Subcutaneous abdominal adipose tissue (tissue), 5 donors: ENCODE measurements around the gene FOXL1.

Experiments
- H3K27ac ChIP-seq: one replicate; pipeline ENCODE4 v1.7.0; 2013; ENCODE audit warnings: low read depth, mild to moderate bottlenecking, inconsistent platforms, low read length, moderate library complexity
- H3K27me3 ChIP-seq, 5 donors: one replicate each; pipeline ENCODE4 v1.7.0; 2013; ENCODE audit warnings: low read length in 5 of 5, inconsistent platforms in 1 of 5; ENCODE audit not compliant: control insufficient read depth in 5 of 5, insufficient read depth in 4 of 5
- H3K36me3 ChIP-seq, 5 donors: one replicate each; pipeline ENCODE4 v1.7.0; 2013; ENCODE audit warnings: low read length in 5 of 5; ENCODE audit not compliant: control insufficient read depth in 5 of 5, insufficient read depth in 5 of 5
- H3K4me1 ChIP-seq, 5 donors: one replicate each; pipeline ENCODE4 v1.7.0; 2013; ENCODE audit warnings: low read length in 5 of 5, mild to moderate bottlenecking in 3 of 5, moderate library complexity in 1 of 5; ENCODE audit not compliant: control insufficient read depth in 5 of 5, insufficient read depth in 5 of 5
- H3K4me3 ChIP-seq, 5 donors: one replicate each; pipeline ENCODE4 v1.7.0; 2013; ENCODE audit warnings: low read length in 5 of 5, low read depth in 1 of 5
- H3K9ac ChIP-seq, 5 donors: one replicate each; pipeline ENCODE4 v1.7.0; 2013; ENCODE audit warnings: low read length in 5 of 5, mild to moderate bottlenecking in 4 of 5, moderate library complexity in 3 of 5
- H3K9me3 ChIP-seq, 5 donors: one replicate each; pipeline ENCODE4 v1.7.0; 2013; ENCODE audit warnings: low read length in 5 of 5; ENCODE audit not compliant: control insufficient read depth in 5 of 5
- donor health status: healthy.
- donor health status: healthy.
- donor health status: healthy.
- donor health status: healthy.
- donor health status: healthy.

Gene FOXL1

DNA sequence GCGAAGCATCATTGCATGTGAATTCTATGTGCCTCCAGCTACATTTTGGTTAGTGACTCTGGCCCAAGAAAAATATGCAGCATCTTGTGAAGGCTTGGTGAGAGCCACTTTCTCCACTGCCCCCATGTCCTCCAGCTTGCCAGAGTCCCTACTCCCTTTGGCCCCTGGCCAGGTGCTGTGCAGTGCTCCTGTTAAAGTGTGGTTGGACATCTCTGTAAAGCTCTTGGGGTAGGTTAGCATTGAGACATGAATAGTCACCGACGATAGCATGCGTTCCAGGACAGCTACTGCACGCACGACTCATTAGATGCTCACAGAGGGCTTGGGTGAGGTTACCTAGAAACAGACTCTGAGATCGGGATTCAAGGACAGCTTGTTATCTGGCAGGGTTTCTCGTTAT, 48.6 kb downstream of the FOXL1 start:
- Histone ChIP-seq H3K9ac (no peak overlapping the region), H3K27ac (no peak overlapping the region)

GRCh38 chr16:86628614-86629013, 50.3 kb downstream of the FOXL1 start:
- Histone ChIP-seq H3K27me3 (peaks cover 0 to 5% (median 3%) of the 10 kb centered on the region in 5 donors), H3K4me3 (no peak overlapping the region), H3K9ac (no peak overlapping the region), H3K36me3 (no peaks in the 10 kb centered on the region), H3K4me1 (no peaks in the 10 kb centered on the region), H3K27ac (no peak overlapping the region), H3K9me3 (peaks cover 0 to 8% (median 3%) of the 10 kb centered on the region in 5 donors)

More for the DNA sequence above, 48.6 kb downstream of the FOXL1 start:
- Histone ChIP-seq H3K4me1 (no peaks in the 10 kb centered on the region), H3K9me3 (peaks cover 0 to 8% (median 0%) of the 10 kb centered on the region in 5 donors), H3K27me3 (peaks cover 0 to 9% (median 4%) of the 10 kb centered on the region in 5 donors), H3K4me3 (no peak overlapping the region), H3K36me3 (no peaks in the 10 kb centered on the region)

DNA sequence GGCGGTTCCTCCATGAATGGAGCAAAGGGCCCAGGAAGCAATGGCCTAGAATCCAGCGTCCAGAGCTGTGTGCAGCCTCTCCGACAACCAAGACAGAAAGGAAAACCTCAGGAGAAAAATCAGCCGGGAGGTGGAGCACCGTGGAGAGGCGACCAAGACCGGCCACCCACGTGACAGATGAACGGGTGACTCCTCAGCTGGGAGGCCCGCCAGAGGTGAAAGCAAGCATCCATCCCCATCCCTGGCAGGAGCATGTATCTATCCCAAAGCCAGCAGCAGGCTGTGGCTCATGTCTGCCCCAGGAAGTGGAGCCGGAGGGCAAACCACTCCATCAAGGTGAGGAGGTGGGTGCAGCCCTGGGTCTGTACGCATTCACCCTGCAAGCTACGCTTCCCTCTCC, 52.1 kb downstream of the FOXL1 start:
- Histone ChIP-seq H3K27ac (no peak overlapping the region), H3K36me3 (no peaks in the 10 kb centered on the region), H3K4me1 (no peaks in the 10 kb centered on the region), H3K27me3 (peaks cover 0 to 5% (median 3%) of the 10 kb centered on the region in 5 donors), H3K9me3 (peaks cover 0 to 8% (median 3%) of the 10 kb centered on the region in 5 donors), H3K4me3 (no peak overlapping the region), H3K9ac (no peak overlapping the region)

GRCh38 chr16:86631444-86631843, 53.1 kb downstream of the FOXL1 start:
- H3K27me3 ChIP-seq: peaks cover 0 to 7% (median 2%) of the 10 kb centered on the region in 5 donors
- no peak overlapping the region for H3K9ac ChIP-seq
- H3K4me1 ChIP-seq: no peaks in the 10 kb centered on the region
- H3K27ac ChIP-seq: no peak overlapping the region
- no peak overlapping the region for H3K4me3 ChIP-seq
- H3K9me3 ChIP-seq: peaks cover 0 to 8% (median 3%) of the 10 kb centered on the region in 5 donors
- no peaks in the 10 kb centered on the region for H3K36me3 ChIP-seq
